ENCODE results near the gene MMP25.
A peak's percentile ranks its signal among the peaks of the same experiment; 100 is the strongest.

DNA sequence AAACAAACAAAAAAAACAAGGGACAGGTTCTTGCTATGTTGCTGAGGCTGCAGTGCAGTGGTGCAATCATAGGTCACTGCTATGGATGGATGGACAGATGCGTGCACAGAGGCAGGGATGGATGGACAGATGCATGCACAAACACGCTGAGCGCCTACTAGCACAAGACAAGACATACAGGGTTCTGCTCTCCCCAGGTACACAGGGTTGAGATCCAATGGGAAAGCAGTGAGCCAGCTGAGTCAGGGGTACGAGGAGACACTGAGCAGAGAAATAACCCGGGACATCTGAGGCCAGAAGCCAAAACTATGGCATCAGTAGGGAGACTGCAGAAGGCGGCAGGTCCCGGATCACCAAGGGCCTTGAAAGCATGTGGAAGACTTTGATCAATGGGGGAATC, 25.3 kb downstream of the MMP25 start:
- TF ChIP-seq CTCF (IDR thresholded peaks at IDR 0.05) (no peak), EP300 (IDR thresholded peaks at IDR 0.05) (no peak), POLR2AphosphoS5 (IDR thresholded peaks at IDR 0.05) (no peak), POLR2A (IDR thresholded peaks at IDR 0.05) (peak in 1 of 4 donors; percentile 9)
